Lower leg skin (tissue), 4 donors: ENCODE results near the gene YES1. TPM values are rescaled to one million over a fixed set of nuclear protein-coding genes. Genes with fewer than 3 reads are reported as not detected.
"Not testable (repeated sequence)": the region's sequence is repeated elsewhere in the genome, so short reads cannot be mapped to it uniquely, and the experiment has no call there.

Experiments
- DNase-seq, 2 donors: peaks; one replicate each; pipeline ENCODE4 v3.0.0-alpha.2; 2019; ENCODE audit warnings: low spot score in 2 of 2
- H3K4me3 ChIP-seq: fragments of 200-600 bp; sonication (generic); 2 replicates; pipeline ENCODE4 v1.5.1; 2017; ENCODE audit warnings: mild to moderate bottlenecking, low read depth; ENCODE audit not compliant: poor library complexity, severe bottlenecking
- CTCF ChIP-seq, 3 donors: fragments of 450-650 bp; IDR thresholded peaks; one replicate each; pipeline ENCODE4 v1.5.1; 2016; ENCODE audit warnings: antibody characterized with exemption in 3 of 3, mild to moderate bottlenecking in 3 of 3, moderate library complexity in 2 of 3
- POLR2A ChIP-seq, 2 donors: fragments of 450-650 bp; IDR thresholded peaks; one replicate each; pipeline ENCODE4 v1.6.1; 2016 to 2017; ENCODE audit warnings: antibody characterized with exemption in 2 of 2, mild to moderate bottlenecking in 1 of 2, moderate library complexity in 1 of 2
- WGBS, 2 donors: methylation state at CpG; one replicate each; pipeline ENCODE4 v1.1.5; 2018; 5-methylcytosine and 5-hydroxymethylcytosine counted together
- intact Hi-C: fragments of 100-400 bp; cut with DNase I; formaldehyde crosslinking; loops from one replicate; pipeline ENCODE4 v1.15.0; 2023; ENCODE audit warnings: low total_unique reads
- total RNA-seq, 4 donors: library from RNA; depleted of rRNA; stranded (reverse); fragments of >200 nt; gene quantifications; one replicate each; pipeline ENCODE4 v1.1.0, GENCODE V29; 2016

Gene YES1
- total RNA-seq, 4 donors from 2014 or later, result 62.3 to 133 (median 90.0) TPM

- intact Hi-C loops, result no loop called here
- TF ChIP-seq CTCF (IDR thresholded peaks at IDR 0.05), result no peak
- no peak for TF ChIP-seq POLR2A (IDR thresholded peaks at IDR 0.05)
- no peak overlapping the region for H3K4me3 ChIP-seq
- no peak for DNase-seq
- 91 to 100% methylated on average over 1 of the region's 1 CpG for WGBS, 2 donors
These were observed 22.6 kb downstream of the YES1 start for GRCh38 chr18:789397-789796.

- no peak for TF ChIP-seq POLR2A (IDR thresholded peaks at IDR 0.05)
- no peak overlapping the region for H3K4me3 ChIP-seq
- DNase-seq, result no peak
- intact Hi-C loops, result no loop called here
- 77 to 85% methylated on average over 1 of the region's 1 CpG for WGBS, 2 donors
These were observed 26.8 kb downstream of the YES1 start for GRCh38 chr18:785242-785641.

- WGBS, 2 donors, result 83 to 85% methylated on average over 5 of the region's 5 CpGs
- intact Hi-C loops, result no loop called here
- no peak for DNase-seq
- TF ChIP-seq POLR2A (IDR thresholded peaks at IDR 0.05), result no peak
- no peak for TF ChIP-seq CTCF (IDR thresholded peaks at IDR 0.05)
- H3K4me3 ChIP-seq, result no peak overlapping the region
These were observed 27.4 kb downstream of the YES1 start for GRCh38 chr18:784470-785172.

GRCh38 chr18:778194-778927, 33.7 kb downstream of the YES1 start:
- DNase-seq, result no peak
- intact Hi-C loops, result no loop called here
- H3K4me3 ChIP-seq, result no peak overlapping the region
- TF ChIP-seq POLR2A (IDR thresholded peaks at IDR 0.05), result no peak
- TF ChIP-seq CTCF (IDR thresholded peaks at IDR 0.05), result no peak
- WGBS, 2 donors, result 77 to 78% methylated on average over 4 of the region's 4 CpGs

GRCh38 chr18:777021-777420, 35.0 kb downstream of the YES1 start:
- H3K4me3 ChIP-seq, result no peak overlapping the region
- TF ChIP-seq CTCF (IDR thresholded peaks at IDR 0.05) (no peak), POLR2A (IDR thresholded peaks at IDR 0.05) (no peak)
- 67 to 70% methylated on average over 1 of the region's 1 CpG for WGBS, 2 donors
- no peak for DNase-seq
- intact Hi-C loops, result no loop called here

GRCh38 chr18:776044-776443, 36.0 kb downstream of the YES1 start:
- DNase-seq, intact Hi-C loops, H3K4me3 ChIP-seq: not testable (repeated sequence)
- WGBS, 2 donors, result 82 to 91% methylated on average over 4 of the region's 4 CpGs
